Measurements from ENCODE around the gene SH3PXD2B.

DNA sequence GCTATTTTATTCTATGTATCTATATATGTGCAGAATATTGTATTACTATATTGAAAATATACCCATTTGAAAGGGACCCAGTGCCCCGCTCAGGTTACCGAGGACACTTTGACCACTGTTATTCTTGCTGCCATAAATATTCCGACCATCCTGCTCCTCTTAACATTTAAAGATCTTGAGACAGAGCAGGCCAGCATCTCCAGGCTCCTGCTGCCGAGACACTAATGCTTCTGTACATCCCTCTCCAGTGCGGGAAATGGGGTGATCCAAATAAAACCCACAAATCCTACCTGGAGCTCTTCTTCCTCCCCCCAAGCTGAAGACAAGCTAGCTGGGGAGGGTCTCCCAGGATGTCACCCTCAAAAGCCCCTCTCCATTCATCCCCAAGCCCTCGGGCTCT lies 3.9 kb downstream of the SH3PXD2B start:
- TF ChIP-seq POLR2AphosphoS5 (IDR thresholded peaks at IDR 0.05; ENCODE audit: low read depth, low read length): no peak
- TF ChIP-seq SIN3A (IDR thresholded peaks at IDR 0.05; ENCODE audit: borderline replicate concordance, insufficient read depth, low read length): no peak
- TF ChIP-seq, protein P1, sequence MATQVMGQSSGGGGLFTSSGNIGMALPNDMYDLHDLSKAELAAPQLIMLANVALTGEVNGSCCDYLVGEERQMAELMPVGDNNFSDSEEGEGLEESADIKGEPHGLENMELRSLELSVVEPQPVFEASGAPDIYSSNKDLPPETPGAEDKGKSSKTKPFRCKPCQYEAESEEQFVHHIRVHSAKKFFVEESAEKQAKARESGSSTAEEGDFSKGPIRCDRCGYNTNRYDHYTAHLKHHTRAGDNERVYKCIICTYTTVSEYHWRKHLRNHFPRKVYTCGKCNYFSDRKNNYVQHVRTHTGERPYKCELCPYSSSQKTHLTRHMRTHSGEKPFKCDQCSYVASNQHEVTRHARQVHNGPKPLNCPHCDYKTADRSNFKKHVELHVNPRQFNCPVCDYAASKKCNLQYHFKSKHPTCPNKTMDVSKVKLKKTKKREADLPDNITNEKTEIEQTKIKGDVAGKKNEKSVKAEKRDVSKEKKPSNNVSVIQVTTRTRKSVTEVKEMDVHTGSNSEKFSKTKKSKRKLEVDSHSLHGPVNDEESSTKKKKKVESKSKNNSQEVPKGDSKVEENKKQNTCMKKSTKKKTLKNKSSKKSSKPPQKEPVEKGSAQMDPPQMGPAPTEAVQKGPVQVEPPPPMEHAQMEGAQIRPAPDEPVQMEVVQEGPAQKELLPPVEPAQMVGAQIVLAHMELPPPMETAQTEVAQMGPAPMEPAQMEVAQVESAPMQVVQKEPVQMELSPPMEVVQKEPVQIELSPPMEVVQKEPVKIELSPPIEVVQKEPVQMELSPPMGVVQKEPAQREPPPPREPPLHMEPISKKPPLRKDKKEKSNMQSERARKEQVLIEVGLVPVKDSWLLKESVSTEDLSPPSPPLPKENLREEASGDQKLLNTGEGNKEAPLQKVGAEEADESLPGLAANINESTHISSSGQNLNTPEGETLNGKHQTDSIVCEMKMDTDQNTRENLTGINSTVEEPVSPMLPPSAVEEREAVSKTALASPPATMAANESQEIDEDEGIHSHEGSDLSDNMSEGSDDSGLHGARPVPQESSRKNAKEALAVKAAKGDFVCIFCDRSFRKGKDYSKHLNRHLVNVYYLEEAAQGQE (IDR thresholded peaks at IDR 0.05; ENCODE audit: insufficient read depth in 1 of 2, low read depth in 2 of 2, low read length in 2 of 2): no peak
- no peak for TF ChIP-seq FOXP2 (optimal IDR thresholded peaks at IDR 0.05; ENCODE audit: borderline replicate concordance, extremely low read depth, extremely low read length, insufficient read depth)
- no peak for TF ChIP-seq TAF1 (IDR thresholded peaks at IDR 0.05; ENCODE audit: borderline replicate concordance, insufficient read depth, low read length)

All from PFSK-1 (cell line).